GM12801 (cell line): ENCODE results near the gene WIF1.

ENCODE experiments used
- TF ChIP-seq, protein P1 (sequence below): IDR thresholded peaks from one replicate; pipeline ENCODE4 v1.5.1; 2011; ENCODE audit warnings: control low read depth; ENCODE audit not compliant: insufficient read length; ENCODE audit errors: extremely low read depth

Gene WIF1

DNA sequence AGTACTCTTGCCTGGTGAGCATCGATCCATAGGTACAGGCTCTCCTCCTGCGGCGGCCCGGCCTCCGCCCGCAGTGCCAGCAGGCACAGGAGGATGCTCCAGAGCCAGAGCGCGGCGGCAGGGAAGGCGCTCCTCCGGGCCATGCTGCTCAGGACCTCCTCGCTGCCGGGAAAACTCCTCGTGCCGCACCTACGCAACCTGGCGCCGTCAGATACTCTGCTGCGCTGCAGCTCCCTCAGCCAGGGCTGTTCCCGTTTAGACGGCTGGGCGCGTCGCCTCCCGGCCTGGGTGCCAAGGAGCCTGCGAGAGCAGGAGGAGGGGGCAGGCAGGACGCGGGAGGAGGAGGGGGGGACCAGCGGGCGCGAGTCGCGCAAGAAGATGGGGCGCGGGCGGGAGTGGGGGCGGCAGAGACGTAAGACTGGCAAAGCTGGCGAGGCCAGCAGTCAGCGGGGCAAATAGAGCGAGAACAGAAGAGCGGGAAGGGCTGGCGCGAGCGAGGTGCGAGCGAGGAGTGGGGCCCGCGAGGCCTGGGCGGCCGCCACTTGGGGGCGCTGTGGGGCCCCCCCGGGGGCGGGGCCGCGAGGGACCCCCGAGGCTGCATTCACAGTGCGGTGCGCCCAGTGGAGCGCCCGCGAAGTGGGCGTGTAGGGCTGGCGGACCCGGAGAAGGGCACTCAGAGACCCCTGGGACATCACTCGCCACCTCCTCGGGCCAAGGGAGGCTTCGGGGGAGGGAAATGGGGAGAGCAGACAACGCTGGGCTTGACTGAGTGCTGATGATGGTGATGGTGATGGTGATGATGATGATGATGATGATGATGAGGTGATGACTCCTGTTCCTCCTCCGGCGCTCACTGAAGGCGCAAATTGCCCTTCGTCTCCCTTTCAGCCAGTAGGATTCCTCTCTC, at the start of gene WIF1:
WIF1 (minus strand) TSS at position 257 of the 907 bp plus-strand sequence; CDS start at position 143, 114 bp downstream.
- TF ChIP-seq, protein P1, sequence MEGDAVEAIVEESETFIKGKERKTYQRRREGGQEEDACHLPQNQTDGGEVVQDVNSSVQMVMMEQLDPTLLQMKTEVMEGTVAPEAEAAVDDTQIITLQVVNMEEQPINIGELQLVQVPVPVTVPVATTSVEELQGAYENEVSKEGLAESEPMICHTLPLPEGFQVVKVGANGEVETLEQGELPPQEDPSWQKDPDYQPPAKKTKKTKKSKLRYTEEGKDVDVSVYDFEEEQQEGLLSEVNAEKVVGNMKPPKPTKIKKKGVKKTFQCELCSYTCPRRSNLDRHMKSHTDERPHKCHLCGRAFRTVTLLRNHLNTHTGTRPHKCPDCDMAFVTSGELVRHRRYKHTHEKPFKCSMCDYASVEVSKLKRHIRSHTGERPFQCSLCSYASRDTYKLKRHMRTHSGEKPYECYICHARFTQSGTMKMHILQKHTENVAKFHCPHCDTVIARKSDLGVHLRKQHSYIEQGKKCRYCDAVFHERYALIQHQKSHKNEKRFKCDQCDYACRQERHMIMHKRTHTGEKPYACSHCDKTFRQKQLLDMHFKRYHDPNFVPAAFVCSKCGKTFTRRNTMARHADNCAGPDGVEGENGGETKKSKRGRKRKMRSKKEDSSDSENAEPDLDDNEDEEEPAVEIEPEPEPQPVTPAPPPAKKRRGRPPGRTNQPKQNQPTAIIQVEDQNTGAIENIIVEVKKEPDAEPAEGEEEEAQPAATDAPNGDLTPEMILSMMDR, result no peak

DNA sequence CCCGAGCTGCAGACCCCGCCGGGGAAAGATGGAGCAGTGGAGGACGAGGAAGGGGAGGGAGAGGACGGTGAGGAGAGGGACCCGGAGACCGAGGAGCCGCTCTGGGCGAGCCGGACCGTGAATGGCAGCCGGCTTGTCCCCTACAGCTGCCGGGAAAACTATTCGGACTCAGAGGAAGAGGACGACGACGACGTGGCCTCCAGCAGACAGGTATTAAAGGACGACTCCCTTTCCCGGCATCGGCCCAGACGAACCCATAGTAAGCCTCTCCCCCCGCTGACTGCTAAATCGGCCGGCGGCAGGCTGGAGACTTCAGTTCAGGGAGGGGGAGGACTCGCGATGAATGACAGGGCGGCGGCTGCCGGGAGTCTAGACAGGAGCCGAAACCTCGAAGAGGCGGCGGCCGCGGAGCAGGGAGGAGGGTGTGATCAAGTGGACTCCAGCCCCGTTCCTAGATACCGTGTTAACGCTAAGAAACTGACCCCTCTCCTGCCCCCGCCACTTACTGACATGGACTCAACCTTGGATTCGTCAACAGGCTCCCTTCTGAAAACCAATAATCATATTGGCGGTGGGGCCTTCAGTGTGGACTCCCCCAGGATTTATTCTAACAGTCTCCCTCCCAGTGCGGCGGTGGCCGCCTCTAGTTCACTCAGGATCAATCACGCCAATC, 49.2 kb upstream of the WIF1 start:
- TF ChIP-seq, protein P1, result no peak

DNA sequence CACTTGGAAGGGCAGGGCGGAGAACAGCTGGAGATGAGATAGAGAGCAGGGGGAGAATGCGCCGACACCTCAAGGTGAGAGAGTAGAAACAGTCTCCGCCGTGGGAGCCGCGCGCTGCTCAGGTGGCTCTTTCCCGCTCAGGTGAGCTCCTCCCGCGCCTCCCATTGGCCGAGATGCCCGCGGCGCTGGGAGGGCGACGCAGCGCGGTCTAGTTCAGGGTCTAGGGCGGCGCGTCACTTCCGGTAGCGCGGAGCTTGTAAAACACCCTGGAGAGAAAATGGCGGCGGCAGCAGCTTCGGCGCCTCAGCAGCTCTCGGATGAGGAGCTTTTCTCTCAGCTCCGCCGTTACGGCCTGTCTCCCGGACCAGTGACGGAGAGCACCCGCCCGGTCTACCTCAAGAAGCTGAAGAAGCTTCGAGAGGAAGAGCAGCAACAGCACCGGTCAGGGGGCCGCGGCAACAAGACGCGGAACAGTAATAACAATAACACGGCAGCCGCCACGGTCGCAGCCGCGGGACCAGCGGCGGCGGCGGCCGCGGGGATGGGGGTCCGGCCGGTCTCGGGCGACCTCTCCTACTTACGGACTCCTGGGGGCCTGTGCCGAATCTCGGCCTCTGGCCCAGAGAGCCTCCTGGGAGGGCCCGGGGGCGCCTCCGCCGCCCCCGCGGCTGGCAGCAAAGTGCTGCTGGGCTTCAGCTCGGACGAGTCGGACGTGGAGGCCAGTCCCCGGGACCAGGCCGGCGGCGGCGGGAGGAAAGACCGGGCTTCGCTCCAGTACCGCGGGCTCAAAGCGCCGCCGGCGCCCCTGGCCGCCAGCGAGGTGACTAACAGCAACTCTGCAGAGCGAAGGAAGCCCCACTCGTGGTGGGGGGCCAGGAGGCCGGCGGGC, 48.5 kb upstream of the WIF1 start, which contains the start of gene LEMD3:
LEMD3 (plus strand) TSS at position 264 of the 889 bp plus-strand sequence; CDS start at position 278, 14 bp downstream.
- TF ChIP-seq, protein P1, result no peak

GRCh38 chr12:65168681-65169319, 47.7 kb upstream of the WIF1 start:
- TF ChIP-seq, protein P1, result no peak

DNA sequence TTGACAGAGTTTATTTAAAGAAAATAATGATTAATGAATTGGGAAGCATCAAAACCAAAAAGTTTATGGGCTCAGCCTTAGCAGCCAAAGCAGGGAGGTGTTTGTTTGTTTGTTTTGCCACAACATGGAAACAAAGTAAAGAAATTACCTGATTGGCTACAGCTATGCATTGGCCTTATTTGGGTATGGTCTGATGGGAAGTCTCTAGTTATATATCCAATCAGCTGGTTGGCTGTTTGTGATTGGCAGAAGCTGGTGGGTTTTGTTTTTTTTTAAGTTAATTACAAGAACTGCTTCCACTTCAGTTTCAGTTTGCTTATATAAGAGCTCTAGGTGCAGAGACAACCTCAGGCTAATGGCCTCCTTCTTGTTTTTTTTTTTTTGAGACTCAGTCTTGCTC, 43.7 kb upstream of the WIF1 start:
- TF ChIP-seq, protein P1, result no peak

DNA sequence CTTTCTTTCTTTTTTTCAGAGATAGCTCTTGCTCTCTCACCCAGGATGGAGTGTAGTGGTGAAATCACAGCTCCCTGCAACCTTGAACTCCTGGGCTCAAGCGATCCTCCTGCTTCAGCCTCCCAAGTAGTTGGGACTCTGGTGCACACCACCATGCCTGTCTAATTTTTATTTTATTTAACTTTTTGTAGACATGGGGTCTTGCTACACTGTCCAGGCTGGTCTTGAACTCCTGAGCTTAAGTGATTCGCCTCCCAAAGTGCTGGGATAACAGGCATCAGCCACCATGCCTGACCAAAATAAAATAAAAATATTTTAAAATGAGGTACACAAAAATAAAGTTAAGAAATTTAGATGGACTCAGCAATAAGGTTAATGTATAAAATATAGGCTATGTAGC, 43.1 kb upstream of the WIF1 start:
- TF ChIP-seq, protein P1, result no peak

DNA sequence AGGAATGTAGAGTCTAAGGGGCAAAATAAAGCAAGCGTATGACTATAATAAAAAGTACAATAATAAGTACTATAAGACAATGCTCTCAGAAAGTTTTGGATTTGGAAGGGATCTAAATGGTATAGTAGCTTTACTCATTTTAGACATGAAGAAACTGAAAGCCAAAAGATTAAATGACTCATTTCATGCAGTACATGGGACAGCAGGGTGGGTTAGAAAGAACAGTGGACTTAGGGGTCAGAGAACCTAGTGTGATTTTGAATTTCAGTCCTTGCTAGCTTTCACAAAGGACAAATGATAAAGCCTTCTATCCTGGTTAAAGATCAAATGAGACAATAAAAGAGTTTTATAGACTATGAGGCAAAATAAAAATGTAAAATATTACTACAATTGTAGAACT, 41.5 kb upstream of the WIF1 start:
- TF ChIP-seq, protein P1, result no peak
